WERI-Rb-1 (cell line): ENCODE results near the gene YIPF5.

ENCODE experiments used
- DNase-seq: peaks from one replicate; pipeline ENCODE4 v3.0.0-alpha.2; 2020
- H3K27ac ChIP-seq: fragments of 250-450 bp; sonication (Bioruptor Pico); 2 replicates; pipeline ENCODE4 v1.5.1; 2020; ENCODE audit warnings: mild to moderate bottlenecking, moderate library complexity
- H3K27me3 ChIP-seq: fragments of 250-450 bp; sonication (Bioruptor Pico); 2 replicates; pipeline ENCODE4 v1.5.1; 2021; ENCODE audit warnings: mild to moderate bottlenecking, low read depth, moderate library complexity; ENCODE audit not compliant: insufficient read depth, severe bottlenecking
- H3K36me3 ChIP-seq: fragments of 250-450 bp; sonication (Bioruptor Pico); 2 replicates; pipeline ENCODE4 v1.5.1; 2020; ENCODE audit warnings: mild to moderate bottlenecking, moderate library complexity
- H3K4me3 ChIP-seq: 2 replicates; pipeline ENCODE4 v1.5.1; 2011; ENCODE audit warnings: low read depth, mild to moderate bottlenecking, control low read depth, low read length
- H3K9me3 ChIP-seq: fragments of 250-450 bp; sonication (Bioruptor Pico); 2 replicates; pipeline ENCODE4 v1.5.1; 2021; ENCODE audit warnings: mild to moderate bottlenecking, moderate library complexity; ENCODE audit not compliant: severe bottlenecking
- TF ChIP-seq, protein P1 (sequence below): IDR thresholded peaks from 2 replicates; pipeline ENCODE4 v1.5.1; 2011; ENCODE audit warnings: low read depth, mild to moderate bottlenecking, control low read depth, inconsistent platforms, low read length

YIPF5 gene

DNA sequence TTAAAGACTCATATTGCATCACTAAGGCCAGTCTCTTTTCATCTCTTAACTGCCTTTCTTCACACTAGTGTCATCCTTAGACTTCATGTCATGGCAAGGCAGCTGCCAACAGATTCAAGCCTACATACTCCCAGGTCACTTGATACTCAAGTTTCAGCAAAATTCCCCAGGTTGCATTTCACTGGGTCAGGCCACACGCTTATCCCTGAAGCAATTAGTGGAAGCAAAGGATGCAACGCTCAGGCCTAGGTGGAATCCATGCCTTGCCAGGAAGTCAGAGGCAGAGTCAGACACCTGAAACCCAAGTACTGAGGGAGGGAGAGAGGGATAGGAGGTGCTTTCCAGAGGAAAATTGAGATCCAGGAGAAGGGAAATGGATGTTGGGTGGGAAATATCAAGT lies 28.9 kb downstream of the YIPF5 start:
- no peak overlapping the region for H3K4me3 ChIP-seq
- no peaks in the 10 kb centered on the region for H3K36me3 ChIP-seq
- no peak for DNase-seq
- no peak overlapping the region for H3K27ac ChIP-seq
- no peaks in the 10 kb centered on the region for H3K27me3 ChIP-seq
- TF ChIP-seq, protein P1, sequence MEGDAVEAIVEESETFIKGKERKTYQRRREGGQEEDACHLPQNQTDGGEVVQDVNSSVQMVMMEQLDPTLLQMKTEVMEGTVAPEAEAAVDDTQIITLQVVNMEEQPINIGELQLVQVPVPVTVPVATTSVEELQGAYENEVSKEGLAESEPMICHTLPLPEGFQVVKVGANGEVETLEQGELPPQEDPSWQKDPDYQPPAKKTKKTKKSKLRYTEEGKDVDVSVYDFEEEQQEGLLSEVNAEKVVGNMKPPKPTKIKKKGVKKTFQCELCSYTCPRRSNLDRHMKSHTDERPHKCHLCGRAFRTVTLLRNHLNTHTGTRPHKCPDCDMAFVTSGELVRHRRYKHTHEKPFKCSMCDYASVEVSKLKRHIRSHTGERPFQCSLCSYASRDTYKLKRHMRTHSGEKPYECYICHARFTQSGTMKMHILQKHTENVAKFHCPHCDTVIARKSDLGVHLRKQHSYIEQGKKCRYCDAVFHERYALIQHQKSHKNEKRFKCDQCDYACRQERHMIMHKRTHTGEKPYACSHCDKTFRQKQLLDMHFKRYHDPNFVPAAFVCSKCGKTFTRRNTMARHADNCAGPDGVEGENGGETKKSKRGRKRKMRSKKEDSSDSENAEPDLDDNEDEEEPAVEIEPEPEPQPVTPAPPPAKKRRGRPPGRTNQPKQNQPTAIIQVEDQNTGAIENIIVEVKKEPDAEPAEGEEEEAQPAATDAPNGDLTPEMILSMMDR: no peak
- no peaks in the 10 kb centered on the region for H3K9me3 ChIP-seq

DNA sequence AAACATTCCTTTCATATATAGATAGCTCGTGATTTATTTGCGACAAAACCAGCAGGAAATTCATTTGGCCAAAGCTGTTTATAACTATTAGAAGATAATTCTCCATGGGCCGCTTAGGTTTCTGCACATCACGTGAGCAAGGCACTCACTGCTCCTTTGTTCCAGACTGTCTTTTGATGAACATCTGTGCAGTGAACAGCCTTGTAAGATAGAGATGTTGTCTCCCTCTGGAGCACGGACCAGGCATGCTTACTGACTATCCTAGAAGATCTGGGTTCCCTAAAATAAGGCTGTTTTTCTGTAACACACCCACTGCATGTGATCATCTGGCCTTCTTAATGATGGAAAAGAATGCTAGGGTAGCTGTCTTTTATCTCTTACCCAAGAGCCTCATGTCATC lies 30.9 kb downstream of the YIPF5 start:
- Histone ChIP-seq H3K4me3 (no peak overlapping the region), H3K27me3 (no peaks in the 10 kb centered on the region), H3K9me3 (no peaks in the 10 kb centered on the region), H3K36me3 (no peaks in the 10 kb centered on the region), H3K27ac (no peak overlapping the region)
- no peak for DNase-seq
- TF ChIP-seq, protein P1: no peak; the same call in 1 of the 2 replicates

DNA sequence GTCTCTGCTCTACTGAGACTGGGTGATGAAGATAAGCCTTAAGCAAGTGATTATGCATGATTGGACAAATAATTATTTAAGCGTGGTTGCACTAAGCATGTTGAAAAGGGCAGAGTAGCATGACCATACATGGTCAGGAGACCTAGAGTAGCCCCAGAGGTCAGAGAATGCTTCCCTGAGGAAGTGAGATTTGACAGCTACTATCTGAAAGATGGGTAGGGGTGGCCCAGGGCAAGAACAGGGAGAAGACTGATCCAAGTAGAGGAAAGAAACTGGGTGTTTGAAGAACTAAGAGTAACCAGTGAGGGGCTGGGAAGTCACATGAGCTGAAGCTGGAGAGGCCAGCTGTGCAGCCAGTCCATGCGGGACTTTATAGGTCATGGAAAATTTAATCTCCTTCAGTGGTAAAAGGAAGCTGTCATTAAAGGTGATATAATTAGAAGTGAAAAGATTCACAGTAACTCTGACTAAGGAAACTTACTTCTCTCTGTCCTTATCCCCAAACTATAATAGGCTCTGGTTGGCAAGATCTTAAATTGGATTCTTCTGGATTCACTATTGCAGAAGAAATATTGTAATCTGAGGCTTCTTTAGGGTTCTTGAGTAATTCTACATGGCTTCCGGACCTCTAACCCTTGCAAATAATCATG lies 35.2 kb downstream of the YIPF5 start:
- Histone ChIP-seq H3K4me3 (no peak overlapping the region), H3K36me3 (no peaks in the 10 kb centered on the region), H3K9me3 (no peaks in the 10 kb centered on the region), H3K27me3 (no peaks in the 10 kb centered on the region), H3K27ac (no peak overlapping the region)
- TF ChIP-seq, protein P1: no peak
- DNase-seq: no peak

GRCh38 chr5:144134194-144134826 lies 36.1 kb downstream of the YIPF5 start:
- H3K27ac ChIP-seq: no peak overlapping the region
- H3K36me3 ChIP-seq: no peaks in the 10 kb centered on the region
- no peaks in the 10 kb centered on the region for H3K9me3 ChIP-seq
- H3K27me3 ChIP-seq: no peaks in the 10 kb centered on the region
- H3K4me3 ChIP-seq: no peak overlapping the region
- TF ChIP-seq, protein P1: no peak
- no peak for DNase-seq

GRCh38 chr5:144133050-144133633 lies 37.3 kb downstream of the YIPF5 start:
- Histone ChIP-seq H3K4me3 (no peak overlapping the region), H3K27me3 (no peaks in the 10 kb centered on the region)
- no peak for DNase-seq

More at GRCh38 chr5:144133050-144133633, 37.3 kb downstream of the YIPF5 start:
- Histone ChIP-seq H3K27ac (no peak overlapping the region), H3K9me3 (no peaks in the 10 kb centered on the region), H3K36me3 (no peaks in the 10 kb centered on the region)
- TF ChIP-seq, protein P1: no peak
